T-cell (primary cell): ENCODE results near the gene PRRC1. TPM values are rescaled to one million over a fixed set of nuclear protein-coding genes. Genes with fewer than 3 reads are reported as not detected.

ENCODE experiments used
- ATAC-seq, 4 experiments: fragments of 200-7000 bp in 3 of 4; fragments of 150-1000 bp in 1 of 4; cut with Tn5 transposase; replicated peaks in 1 of 4; 1 replicate in 3 of 4; 2 replicates in 1 of 4; pipeline ENCODE4 v1.10.0; 2021; ENCODE audit warnings: moderate library complexity in 3 of 4, mild to moderate bottlenecking in 2 of 4, moderate number of reproducible peaks in 1 of 4
- CTCF ChIA-PET, 2 donors: fragments of 300-600 bp; sonication (Branson Sonifier 250); formaldehyde crosslinking; loops; one replicate each; lab custom pipeline; 2022; ENCODE audit warnings: antibody characterized with exemption in 2 of 2; lab: Charles Lee
- POLR2A ChIA-PET, 2 donors: fragments of 300-600 bp; sonication (Branson Sonifier 250); formaldehyde crosslinking; loops; one replicate each; lab custom pipeline; 2022; ENCODE audit warnings: antibody characterized with exemption in 2 of 2; lab: Charles Lee
- DNase-seq, 35 experiments: peaks; one replicate each; pipeline versions ENCODE4 v3.0.0 to v3.0.0-alpha.2; 2013 to 2023
- H3K27ac ChIP-seq: one replicate; pipeline ENCODE4 v1.5.1; 2013; ENCODE audit warnings: low read length
- H3K27me3 ChIP-seq, 2 experiments: replicated peaks in 1 of 2; 1 replicate in 1 of 2; 2 replicates in 1 of 2; pipeline versions ENCODE4 v1.6.1 to v1.7.0; 2013; ENCODE audit warnings: low read length in 1 of 2, mixed read lengths in 1 of 2; ENCODE audit not compliant: control insufficient read depth in 2 of 2, insufficient read depth in 2 of 2; ENCODE audit errors: extremely low read depth in 1 of 2
- H3K36me3 ChIP-seq, 2 donors: 1 replicate in 1 of 2; 2 replicates in 1 of 2; pipeline versions ENCODE4 v1.6.1 to v1.7.0; 2013; ENCODE audit warnings: low read length in 1 of 2; ENCODE audit not compliant: control insufficient read depth in 2 of 2, insufficient read depth in 1 of 2; ENCODE audit errors: extremely low read depth in 1 of 2
- H3K4me1 ChIP-seq, 2 experiments: 1 replicate in 1 of 2; 2 replicates in 1 of 2; pipeline versions ENCODE4 v1.6.1 to v1.7.0; 2013; ENCODE audit warnings: low read length in 2 of 2, mixed read lengths in 1 of 2; ENCODE audit not compliant: insufficient read depth in 2 of 2, control insufficient read depth in 1 of 2; ENCODE audit errors: extremely low read depth in 1 of 2
- H3K4me3 ChIP-seq, 2 donors: 1 replicate in 1 of 2; 2 replicates in 1 of 2; pipeline versions ENCODE4 v1.5.1 to v1.7.0; 2013; ENCODE audit warnings: mild to moderate bottlenecking in 2 of 2, low read length in 1 of 2, moderate library complexity in 1 of 2; ENCODE audit not compliant: control insufficient read depth in 1 of 2; ENCODE audit errors: extremely low read depth in 1 of 2
- H3K9me3 ChIP-seq: 2 replicates; pipeline ENCODE4 v1.7.0; 2013
- H3K27ac Mint-ChIP-seq, 2 donors: one replicate each; pipeline ENCODE4 v1.8.0; 2020 to 2021; ENCODE audit warnings: mild to moderate bottlenecking in 2 of 2, mixed read lengths in 2 of 2
- H3K27me3 Mint-ChIP-seq, 2 donors: one replicate each; pipeline ENCODE4 v1.8.0; 2021 to 2022; ENCODE audit warnings: mixed read lengths in 2 of 2
- H3K36me3 Mint-ChIP-seq: one replicate; pipeline ENCODE4 v1.8.0; 2021; ENCODE audit warnings: mixed read lengths
- H3K4me1 Mint-ChIP-seq, 3 donors: one replicate each; pipeline ENCODE4 v1.8.0; 2020 to 2022; ENCODE audit warnings: mixed read lengths in 3 of 3, mild to moderate bottlenecking in 1 of 3
- H3K4me3 Mint-ChIP-seq, 3 donors: one replicate each; pipeline ENCODE4 v1.8.0; 2020 to 2022; ENCODE audit warnings: mild to moderate bottlenecking in 3 of 3, mixed read lengths in 3 of 3, moderate library complexity in 3 of 3
- H3K9me3 Mint-ChIP-seq, 3 donors: one replicate each; pipeline ENCODE4 v1.8.0; 2020 to 2022; ENCODE audit warnings: mixed read lengths in 3 of 3
- WGBS: methylation state at CpG from one replicate; pipeline ENCODE4 v1.1.5; 2013; ENCODE audit warnings: missing lambda C conversion rate; ENCODE audit not compliant: insufficient coverage; 5-methylcytosine and 5-hydroxymethylcytosine counted together
- total RNA-seq, 35 experiments: library from RNA in 6 of 35; stranded (reverse) in 6 of 35; fragments of 120-200 nt in 1 of 35; gene quantifications; one replicate each; pipeline versions ENCODE4 v1.2.1 to v1.2.4 and lab custom pipeline; 2013 to 2026

The PRRC1 gene
- total RNA-seq, 5 donors from 2014 or later (not counting 1 experiment from before 2014, with no cell fraction given), result 38.9 to 51.6 (median 47.7) TPM

- peaks cover 3 to 8% of the 10 kb centered on the region in 2 donors for H3K36me3 ChIP-seq
- Mint-ChIP-seq H3K4me1 (peaks cover 38 to 40% (median 39%) of the 10 kb centered on the region in 3 donors), H3K27me3 (peaks cover 12 to 13% of the 10 kb centered on the region in 2 donors), H3K9me3 (peaks cover 0 to 15% (median 4%) of the 10 kb centered on the region in 3 donors), H3K27ac (peak overlapping the region; percentile 40 to 90), H3K36me3 (peaks cover 24% of the 10 kb centered on the region), H3K4me3 (peak overlapping the region; percentile 83 to 85 (median 84))
- 34% methylated on average over 9 of the region's 9 CpGs for WGBS
- H3K27ac ChIP-seq, result peak overlapping the region; percentile 42
- POLR2A ChIA-PET, result no interaction called here
- H3K27me3 ChIP-seq, result no peaks in the 10 kb centered on the region
- CTCF ChIA-PET, result interaction anchor here in 1 of 2 donors (0.6 to 2.0 kb wide), 3 partner anchors 21 to 944 kb away, joined by 3 to 6 read pairs (median 4); no protein-coding TSS in a partner anchor
- H3K9me3 ChIP-seq, result no peaks in the 10 kb centered on the region
- ATAC-seq, result peak in 2 of 4 experiments; percentile 29 to 33
- H3K4me1 ChIP-seq, result peaks cover 10 to 14% of the 10 kb centered on the region in 2 experiments
- DNase-seq, result peak in 2 of 35 experiments; percentile 1
- H3K4me3 ChIP-seq, result peak overlapping the region; percentile 86 to 99
Observed at GRCh38 chr5:127517110-127517479, 345 bp upstream of the PRRC1 start.

GRCh38 chr5:127518319-127518621 is 830 bp downstream of the PRRC1 start:
- Histone ChIP-seq H3K27ac (no peak overlapping the region), H3K27me3 (no peaks in the 10 kb centered on the region), H3K9me3 (no peaks in the 10 kb centered on the region), H3K4me3 (peak overlapping the region; percentile 86 to 99), H3K36me3 (peaks cover 3 to 12% of the 10 kb centered on the region in 2 donors), H3K4me1 (peaks cover 10 to 14% of the 10 kb centered on the region in 2 experiments)
- Mint-ChIP-seq H3K27ac (peak overlapping the region; percentile 48 to 64), H3K36me3 (peaks cover 30% of the 10 kb centered on the region), H3K4me1 (peaks cover 38 to 42% (median 42%) of the 10 kb centered on the region in 3 donors), H3K4me3 (peak overlapping the region; percentile 83 to 85 (median 84)), H3K9me3 (peaks cover 0 to 15% (median 4%) of the 10 kb centered on the region in 3 donors), H3K27me3 (peaks cover 6% of the 10 kb centered on the region in 2 donors)
- DNase-seq (peak in 3 of 35 experiments; percentile 1 to 49 (median 4)), ATAC-seq (peak in 1 of 4 experiments; percentile 11)
- 0% methylated on average over 5 of the region's 10 CpGs for WGBS
- CTCF ChIA-PET, result interaction anchor here (0.9 to 2.0 kb wide), 3 partner anchors 25 to 27 kb away, joined by 3 to 6 read pairs (median 3); no protein-coding TSS in a partner anchor
- POLR2A ChIA-PET, result no interaction called here

GRCh38 chr5:127519527-127519926 is 2.1 kb downstream of the PRRC1 start:
- Mint-ChIP-seq H3K27me3 (peaks cover 4 to 5% of the 10 kb centered on the region in 2 donors), H3K4me1 (peaks cover 38 to 43% (median 42%) of the 10 kb centered on the region in 3 donors), H3K36me3 (peaks cover 41% of the 10 kb centered on the region), H3K9me3 (peaks cover 0 to 15% (median 4%) of the 10 kb centered on the region in 3 donors), H3K4me3 (peak overlapping the region; percentile 9 to 84 (median 54)), H3K27ac (peak overlapping the region in 1 of 2 donors; percentile 29)
- H3K4me1 ChIP-seq, result peaks cover 10 to 14% of the 10 kb centered on the region in 2 experiments
- H3K27me3 ChIP-seq, result no peaks in the 10 kb centered on the region
- ChIA-PET POLR2A (no interaction called here), CTCF (interaction anchor here in 1 of 2 donors (1.4 kb wide), 1 partner anchor 29 kb away, joined by 3 read pairs; no protein-coding TSS in a partner anchor)
- no peaks in the 10 kb centered on the region for H3K9me3 ChIP-seq
- WGBS, result 69% methylated on average over 3 of the region's 4 CpGs
- peaks cover 3 to 22% of the 10 kb centered on the region in 2 donors for H3K36me3 ChIP-seq
- no peak overlapping the region for H3K27ac ChIP-seq
- ATAC-seq (no peak), DNase-seq (no peak)
- no peak overlapping the region for H3K4me3 ChIP-seq

- POLR2A ChIA-PET, result interaction anchor here in 1 of 2 donors (0.6 kb wide), 1 partner anchor 557 kb away, joined by 4 read pairs; no protein-coding TSS in a partner anchor
Observed at GRCh38 chr5:127521138-127521770, 3.8 kb downstream of the PRRC1 start.

GRCh38 chr5:127525181-127525580 is 7.7 kb downstream of the PRRC1 start:
- peaks cover 72% of the 10 kb centered on the region for H3K36me3 Mint-ChIP-seq
- H3K4me3 Mint-ChIP-seq, result no peak overlapping the region
- no CpG with 5 or more reads among the region's 1 CpG for WGBS
- no peak for DNase-seq
- H3K9me3 Mint-ChIP-seq, result peaks cover 0 to 15% (median 4%) of the 10 kb centered on the region in 3 donors
- no peaks in the 10 kb centered on the region for H3K27me3 Mint-ChIP-seq
- no peak for ATAC-seq
- no peak overlapping the region for H3K27ac Mint-ChIP-seq
- ChIA-PET POLR2A (no interaction called here), CTCF (no interaction called here)
- Histone ChIP-seq H3K27ac (no peak overlapping the region), H3K4me3 (no peak overlapping the region), H3K9me3 (no peaks in the 10 kb centered on the region), H3K4me1 (no peaks in the 10 kb centered on the region), H3K27me3 (no peaks in the 10 kb centered on the region), H3K36me3 (peaks cover 3 to 63% of the 10 kb centered on the region in 2 donors)
- H3K4me1 Mint-ChIP-seq, result peaks cover 17 to 28% (median 18%) of the 10 kb centered on the region in 3 donors

More at GRCh38 chr5:127521138-127521770, 3.8 kb downstream of the PRRC1 start:
- ATAC-seq (no peak), DNase-seq (no peak)
- no peak overlapping the region for H3K27ac Mint-ChIP-seq
- H3K36me3 Mint-ChIP-seq, result peaks cover 55% of the 10 kb centered on the region
- no peak overlapping the region for H3K4me3 ChIP-seq
- peaks cover 38 to 43% (median 42%) of the 10 kb centered on the region in 3 donors for H3K4me1 Mint-ChIP-seq
- WGBS, result 94% methylated on average over 3 of the region's 6 CpGs
- H3K27me3 ChIP-seq, result no peaks in the 10 kb centered on the region
- peaks cover 3 to 38% of the 10 kb centered on the region in 2 donors for H3K36me3 ChIP-seq
- peaks cover 10 to 14% of the 10 kb centered on the region in 2 experiments for H3K4me1 ChIP-seq
- H3K27me3 Mint-ChIP-seq, result peaks cover 0 to 2% of the 10 kb centered on the region in 2 donors
- H3K27ac ChIP-seq, result no peak overlapping the region
- H3K9me3 ChIP-seq, result no peaks in the 10 kb centered on the region
- peaks cover 0 to 15% (median 4%) of the 10 kb centered on the region in 3 donors for H3K9me3 Mint-ChIP-seq
- no peak overlapping the region for H3K4me3 Mint-ChIP-seq
- CTCF ChIA-PET, result interaction anchor here in 1 of 2 donors (0.6 kb wide), 1 partner anchor 31 kb away, joined by 3 read pairs; no protein-coding TSS in a partner anchor

GRCh38 chr5:127529904-127530682 is 12.7 kb downstream of the PRRC1 start:
- H3K36me3 Mint-ChIP-seq, result peaks cover 57% of the 10 kb centered on the region
- Histone ChIP-seq H3K27ac (no peak overlapping the region), H3K4me3 (no peak overlapping the region), H3K27me3 (no peaks in the 10 kb centered on the region), H3K36me3 (peaks cover 0 to 67% of the 10 kb centered on the region in 2 donors), H3K4me1 (no peaks in the 10 kb centered on the region), H3K9me3 (no peaks in the 10 kb centered on the region)
- H3K27me3 Mint-ChIP-seq, result no peaks in the 10 kb centered on the region
- DNase-seq (no peak), ATAC-seq (no peak)
- CTCF ChIA-PET, result no interaction called here
- 100% methylated on average over 1 of the region's 5 CpGs for WGBS
- H3K9me3 Mint-ChIP-seq, result no peaks in the 10 kb centered on the region
- POLR2A ChIA-PET, result no interaction called here
- H3K27ac Mint-ChIP-seq, result no peak overlapping the region
- H3K4me1 Mint-ChIP-seq, result peaks cover 0 to 11% (median 0%) of the 10 kb centered on the region in 3 donors
- H3K4me3 Mint-ChIP-seq, result no peak overlapping the region
